Posterior vena cava (tissue), 2 donors: ENCODE measurements around the gene ALG1. TPM values are rescaled to one million over a fixed set of nuclear protein-coding genes. Genes with fewer than 3 reads are reported as not detected.

Source experiments
- DNase-seq: peaks from one replicate; pipeline ENCODE4 v3.0.0-alpha.2; 2020; ENCODE audit warnings: low spot score
- intact Hi-C, 2 donors: fragments of 100-400 bp; cut with DNase I; formaldehyde crosslinking; loops; one replicate each; pipeline versions ENCODE4 v1.14.1 to v1.14.2; 2022 to 2023
- long read RNA-seq, 2 donors: library from polyadenylated mRNA; unstranded; transcript quantifications; one replicate each; pipeline ENCODE4 v2.0.0, GENCODE V29; 2020 to 2021
- total RNA-seq, 2 donors: library from RNA; stranded (reverse); fragmentation: NEBNext Ultra II Directional; extraction: Animal tissue kit (Norgen Biotek cat#: 25700); gene quantifications; one replicate each; pipeline ENCODE4 v1.2.1, GENCODE V29; 2021
- donor health status: DM: yes; HTN: yes; CAD: no.
- donor health status: DM: yes; HTN: yes; CAD: no.

Gene ALG1
- total RNA-seq, result 10 to 100 TPM; 14.7 to 16.4 TPM
- long read RNA-seq, donor 1, transcript ALG1-201 (13 exons, 2,132 nt), result major isoform, 6 of 11 reads
- long read RNA-seq, donor 1, partial matches to known transcripts, result 3 of 11 reads
- long read RNA-seq, donor 1, other reads (novel, unspliced or antisense), result 2 of 11 reads
- long read RNA-seq, donor 2, transcript ALG1-201 (13 exons, 2,132 nt), result major isoform, 101 of 117 reads
- long read RNA-seq, donor 2, partial matches to known transcripts, result 2 of 117 reads
- long read RNA-seq, donor 2, other reads (novel, unspliced or antisense), result 14 of 117 reads

GRCh38 chr16:5071681-5072333 is at the start of gene ALG1:
ALG1 (plus strand) TSS chr16:5071843; CDS start chr16:5071850, 7 bp downstream.
- DNase-seq, result peak; percentile 98
- intact Hi-C loops, result no loop called here

- intact Hi-C loops, result no loop called here
- no peak for DNase-seq
These were observed 49.1 kb upstream of the ALG1 start for GRCh38 chr16:5022521-5022920.

GRCh38 chr16:5024632-5025031 is 47.0 kb upstream of the ALG1 start:
- DNase-seq, result no peak
- intact Hi-C loops, result no loop called here

GRCh38 chr16:5025171-5025632 is 46.4 kb upstream of the ALG1 start:
- intact Hi-C loops, result no loop called here
- DNase-seq, result no peak

- intact Hi-C loops, result no loop called here
- DNase-seq, result peak; percentile 25
These were observed 45.0 kb upstream of the ALG1 start for GRCh38 chr16:5026664-5027063.

- intact Hi-C loops, result no loop called here
- DNase-seq, result peak; percentile 71
These were observed 44.6 kb upstream of the ALG1 start for GRCh38 chr16:5027086-5027485.

GRCh38 chr16:5027575-5028235 is 43.9 kb upstream of the ALG1 start:
- intact Hi-C loops, result no loop called here
- DNase-seq, result peak; percentile 76

- intact Hi-C loops, result no loop called here
- peak; percentile 37 for DNase-seq
These were observed 42.6 kb upstream of the ALG1 start for GRCh38 chr16:5028950-5029475.

- intact Hi-C loops, result no loop called here
- DNase-seq, result peak; percentile 72
These were observed 41.3 kb upstream of the ALG1 start for GRCh38 chr16:5030251-5030870.

- intact Hi-C loops, result no loop called here
- DNase-seq, result peak; percentile 71
These were observed 40.0 kb upstream of the ALG1 start for GRCh38 chr16:5031601-5032000.

- intact Hi-C loops, result no loop called here
- DNase-seq, result peak; percentile 72
These were observed 38.9 kb upstream of the ALG1 start for GRCh38 chr16:5032748-5033167.

GRCh38 chr16:5033256-5034166 is 38.1 kb upstream of the ALG1 start, which contains the start of gene NAGPA:
NAGPA (minus strand) TSS chr16:5033935; CDS start chr16:5033914, 21 bp downstream.
- DNase-seq, result peak; percentile 97
- intact Hi-C loops, result no loop called here

- DNase-seq, result no peak
- intact Hi-C loops, result no loop called here
These were observed 37.5 kb upstream of the ALG1 start for GRCh38 chr16:5034167-5034523.

- intact Hi-C loops, result no loop called here
- DNase-seq, result no peak
These were observed 35.8 kb upstream of the ALG1 start for GRCh38 chr16:5035909-5036227.

GRCh38 chr16:5036228-5037156 is 35.2 kb upstream of the ALG1 start:
- intact Hi-C loops, result no loop called here
- DNase-seq, result no peak

- intact Hi-C loops, result no loop called here
- DNase-seq, result peak; percentile 32
These were observed 31.2 kb upstream of the ALG1 start for GRCh38 chr16:5040451-5040850.

GRCh38 chr16:5041600-5042133 is 30.0 kb upstream of the ALG1 start:
- intact Hi-C loops, result no loop called here

More at GRCh38 chr16:5041600-5042133, 30.0 kb upstream of the ALG1 start:
- DNase-seq, result no peak
